Neural progenitor cell (in vitro differentiated cells): ENCODE measurements around the gene TEAD3. TPM values are rescaled to one million over a fixed set of nuclear protein-coding genes. Genes with fewer than 3 reads are reported as not detected.

Source experiments
- DNase-seq: peaks from one replicate; pipeline ENCODE4 v3.0.0-alpha.2; 2016; ENCODE audit warnings: low spot score
- H2AFZ ChIP-seq: fragments of 200-600 bp; sonication (generic); replicated peaks from 2 replicates; pipeline ENCODE4 v1.6.1; 2016; ENCODE audit warnings: antibody characterized with exemption
- H3F3A ChIP-seq: fragments of 200-600 bp; sonication (generic); 2 replicates; pipeline ENCODE4 v1.6.1; 2016; ENCODE audit warnings: antibody characterized with exemption, low read depth
- H3K27ac ChIP-seq: fragments of 200-600 bp; sonication (generic); 2 replicates; pipeline ENCODE4 v1.5.1; 2016; ENCODE audit warnings: mild to moderate bottlenecking
- H3K27me3 ChIP-seq: fragments of 200-600 bp; sonication (generic); 2 replicates; pipeline ENCODE4 v1.6.1; 2016; ENCODE audit warnings: mild to moderate bottlenecking, moderate library complexity
- H3K36me3 ChIP-seq: fragments of 200-600 bp; sonication (generic); 2 replicates; pipeline ENCODE4 v1.5.1; 2016
- H3K4me1 ChIP-seq: fragments of 200-600 bp; sonication (generic); 2 replicates; pipeline ENCODE4 v1.6.1; 2016; ENCODE audit warnings: mixed run types
- H3K4me2 ChIP-seq: fragments of 200-600 bp; sonication (generic); 2 replicates; pipeline ENCODE4 v1.6.1; 2016
- H3K4me3 ChIP-seq: fragments of 200-600 bp; sonication (generic); 2 replicates; pipeline ENCODE4 v1.5.1; 2016
- H3K79me2 ChIP-seq: fragments of 200-600 bp; sonication (generic); 2 replicates; pipeline ENCODE4 v1.6.1; 2016; ENCODE audit warnings: low read depth
- H3K9ac ChIP-seq: fragments of 200-600 bp; sonication (generic); 2 replicates; pipeline ENCODE4 v1.6.1; 2016
- H3K9me3 ChIP-seq: fragments of 200-600 bp; sonication (generic); 2 replicates; pipeline ENCODE4 v1.5.1; 2016; ENCODE audit warnings: low read depth
- H4K20me1 ChIP-seq: fragments of 200-600 bp; sonication (generic); 2 replicates; pipeline ENCODE4 v1.6.1; 2016; ENCODE audit warnings: low read depth
- H3K27ac Mint-ChIP-seq: 3 replicates; pipeline ENCODE4 v1.8.0; 2021; ENCODE audit warnings: mixed read lengths
- H3K27me3 Mint-ChIP-seq: 2 replicates; pipeline ENCODE4 v1.8.0; 2022; ENCODE audit warnings: low read depth, mild to moderate bottlenecking, inconsistent platforms, moderate library complexity, mixed read lengths; ENCODE audit not compliant: insufficient read depth
- H3K36me3 Mint-ChIP-seq: 3 replicates; pipeline ENCODE4 v1.8.0; 2021; ENCODE audit warnings: mixed read lengths
- H3K4me1 Mint-ChIP-seq: 3 replicates; pipeline ENCODE4 v1.8.0; 2021; ENCODE audit warnings: mixed read lengths
- H3K4me3 Mint-ChIP-seq: 3 replicates; pipeline ENCODE4 v1.8.0; 2021; ENCODE audit warnings: mild to moderate bottlenecking, moderate library complexity, mixed read lengths
- H3K9me3 Mint-ChIP-seq: 3 replicates; pipeline ENCODE4 v1.8.0; 2020; ENCODE audit warnings: mixed read lengths
- CTCF ChIP-seq: fragments of 200-600 bp; sonication (generic); IDR thresholded peaks from 2 replicates; pipeline ENCODE4 v1.5.1; 2017; ENCODE audit warnings: antibody characterized with exemption, mild to moderate bottlenecking
- EZH2 ChIP-seq: fragments of 200-600 bp; sonication (generic); IDR thresholded peaks from 2 replicates; pipeline ENCODE4 v1.6.1; 2017; ENCODE audit warnings: antibody characterized with exemption, mild to moderate bottlenecking, moderate library complexity
- EZH2phosphoT487 ChIP-seq: fragments of 200-600 bp; sonication (generic); IDR thresholded peaks from 2 replicates; pipeline ENCODE4 v1.6.1; 2017; ENCODE audit warnings: antibody characterized with exemption
- total RNA-seq: library from RNA; depleted of rRNA; stranded (reverse); fragments of >200 nt; gene quantifications from 2 replicates; pipeline ENCODE4 v1.2.3, GENCODE V29; 2015; ENCODE audit warnings: low replicate concordance

TEAD3 gene
- total RNA-seq, 1 donor from 2014 or later: 9.7 TPM

GRCh38 chr6:35469751-35470662 is 26.9 kb downstream of the TEAD3 start:
- Histone ChIP-seq H2AFZ (no peak overlapping the region), H3K4me1 (peaks cover 19% of the 10 kb centered on the region), H3K27ac (peak overlapping the region; percentile 44), H3K9me3 (no peaks in the 10 kb centered on the region), H4K20me1 (peaks cover 60% of the 10 kb centered on the region), H3K9ac (peak overlapping the region; percentile 94), H3K4me3 (peak overlapping the region; percentile 81), H3K4me2 (peak overlapping the region; percentile 99), H3K27me3 (peaks cover 6% of the 10 kb centered on the region), H3F3A (peaks cover 72% of the 10 kb centered on the region), H3K79me2 (peaks cover 45% of the 10 kb centered on the region), H3K36me3 (no peaks in the 10 kb centered on the region)
- Mint-ChIP-seq H3K4me1 (peaks cover 32% of the 10 kb centered on the region), H3K36me3 (peaks cover 31% of the 10 kb centered on the region), H3K9me3 (no peaks in the 10 kb centered on the region), H3K4me3 (peak overlapping the region; percentile 93), H3K27ac (peak overlapping the region; percentile 84), H3K27me3 (peaks cover 13% of the 10 kb centered on the region)
- DNase-seq: no peak
- TF ChIP-seq EZH2 (no peak), EZH2phosphoT487 (no peak)

- Histone ChIP-seq H3K4me3 (peak overlapping the region; percentile 81), H4K20me1 (peaks cover 56% of the 10 kb centered on the region), H3K79me2 (peaks cover 45% of the 10 kb centered on the region), H3F3A (peaks cover 72% of the 10 kb centered on the region), H3K36me3 (no peaks in the 10 kb centered on the region), H3K4me2 (peak overlapping the region; percentile 99), H2AFZ (no peak overlapping the region), H3K27ac (peak overlapping the region; percentile 84), H3K27me3 (peaks cover 6% of the 10 kb centered on the region), H3K9me3 (no peaks in the 10 kb centered on the region), H3K4me1 (peaks cover 19% of the 10 kb centered on the region), H3K9ac (peak overlapping the region; percentile 94)
- Mint-ChIP-seq H3K36me3 (peaks cover 28% of the 10 kb centered on the region), H3K27me3 (peaks cover 13% of the 10 kb centered on the region), H3K4me1 (peaks cover 32% of the 10 kb centered on the region), H3K27ac (peak overlapping the region; percentile 96), H3K4me3 (peak overlapping the region; percentile 93), H3K9me3 (no peaks in the 10 kb centered on the region)
- no peak for DNase-seq
- TF ChIP-seq EZH2phosphoT487 (no peak), EZH2 (no peak), CTCF (no peak)
Observed at GRCh38 chr6:35468980-35469750, 27.7 kb downstream of the TEAD3 start.

- H3K9ac ChIP-seq: peak within 1 kb of the TSS; percentile 94
- peak within 1 kb of the TSS; percentile 99 for H3K4me2 ChIP-seq
- TF ChIP-seq CTCF (peak; percentile 95), EZH2 (peak; percentile 57), EZH2phosphoT487 (no peak)
- peak within 1 kb of the TSS; percentile 81 for H3K4me3 ChIP-seq
- H3K36me3 Mint-ChIP-seq: peaks cover 32% of the 10 kb centered on the region
- peaks cover 13% of the 10 kb centered on the region for H3K27me3 Mint-ChIP-seq
- no peaks in the 10 kb centered on the region for H3K9me3 ChIP-seq
- H3K27ac ChIP-seq: peak within 1 kb of the TSS; percentile 84
- peak within 1 kb of the TSS; percentile 96 for H3K27ac Mint-ChIP-seq
- peaks cover 32% of the 10 kb centered on the region for H3K4me1 Mint-ChIP-seq
- H3K4me3 Mint-ChIP-seq: peak within 1 kb of the TSS; percentile 93
- peaks cover 6% of the 10 kb centered on the region for H3K27me3 ChIP-seq
- H3F3A ChIP-seq: peaks cover 64% of the 10 kb centered on the region
- H3K4me1 ChIP-seq: peaks cover 19% of the 10 kb centered on the region
- H2AFZ ChIP-seq: peak within 1 kb of the TSS; percentile 86
- H3K9me3 Mint-ChIP-seq: no peaks in the 10 kb centered on the region
- no peaks in the 10 kb centered on the region for H3K36me3 ChIP-seq
- H4K20me1 ChIP-seq: peaks cover 50% of the 10 kb centered on the region
- peak; percentile 98 for DNase-seq
- peaks cover 45% of the 10 kb centered on the region for H3K79me2 ChIP-seq
Observed at GRCh38 chr6:35468181-35468979, 28.5 kb downstream of the TEAD3 start, which contains the start of gene RPL10A. Gene RPL10A (plus strand): TSS chr6:35468401. CDS start chr6:35468435, 34 bp downstream.
